Measurements from ENCODE around the gene TIGAR.

- no peak for TF ChIP-seq RARB (CRISPR knock-in tag; IDR thresholded peaks at IDR 0.05)
- no peak for TF ChIP-seq ZNF565 (CRISPR knock-in tag; conservative IDR thresholded peaks at IDR 0.05; ENCODE audit: low read depth)
- TF ChIP-seq GLIS3 (CRISPR knock-in tag; IDR thresholded peaks at IDR 0.05) = no peak
- TF ChIP-seq ARNTL (CRISPR knock-in tag; IDR thresholded peaks at IDR 0.05; ENCODE audit: borderline replicate concordance, low read depth) = no peak
- no peak for TF ChIP-seq POU6F1 (CRISPR knock-in tag; IDR thresholded peaks at IDR 0.05; ENCODE audit: borderline replicate concordance, low read depth)
- TF ChIP-seq ZC3H10 (CRISPR knock-in tag; IDR thresholded peaks at IDR 0.05) = no peak
- no peak for TF ChIP-seq ZNF8 (CRISPR knock-in tag; IDR thresholded peaks at IDR 0.05)
- TF ChIP-seq PATZ1 (CRISPR knock-in tag; IDR thresholded peaks at IDR 0.05; ENCODE audit: borderline replicate concordance) = no peak
- no peak for TF ChIP-seq ZFP3 (CRISPR knock-in tag; IDR thresholded peaks at IDR 0.05)
- TF ChIP-seq SNAI2 (CRISPR knock-in tag; IDR thresholded peaks at IDR 0.05) = no peak
- TF ChIP-seq CREB5 (CRISPR knock-in tag; IDR thresholded peaks at IDR 0.05; ENCODE audit: low read depth) = no peak
- no peak for TF ChIP-seq CSDC2 (CRISPR knock-in tag; IDR thresholded peaks at IDR 0.05)
Measured at GRCh38 chr12:4387607-4388006, 66.6 kb downstream of the TIGAR start.
